ENCODE measurements around the gene SAAL1. TPM values are rescaled to one million over a fixed set of nuclear protein-coding genes. Genes with fewer than 3 reads are reported as not detected.

SAAL1 gene
- total RNA-seq, 1 donor from 2014 or later, result 39.7 TPM

DNA sequence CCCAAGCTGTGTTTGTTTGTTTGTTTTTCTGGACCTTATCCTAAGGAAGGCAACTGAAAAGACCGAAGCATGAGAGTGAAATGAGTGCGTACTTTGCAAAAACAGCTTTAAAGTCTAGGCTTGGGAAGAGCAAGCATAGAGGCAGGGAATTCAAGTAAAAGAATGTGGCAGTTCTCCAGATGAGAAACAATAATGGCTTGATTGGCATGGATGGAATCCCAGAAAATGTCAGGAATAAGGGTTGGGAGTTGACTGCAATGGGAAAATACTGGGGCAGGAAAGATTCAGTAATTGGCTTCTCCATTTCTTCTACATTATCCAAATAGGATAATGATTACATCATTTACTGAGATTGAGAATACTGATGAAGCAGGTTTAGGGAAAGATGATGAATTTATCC, 17.5 kb downstream of the SAAL1 start:
- no peak for DNase-seq
- H3K4me3 Mint-ChIP-seq, result no peak overlapping the region
- H3K4me1 Mint-ChIP-seq, result no peaks in the 10 kb centered on the region
- no peak for TF ChIP-seq CTCF (IDR thresholded peaks at IDR 0.05)
- no peak overlapping the region for H3K27ac Mint-ChIP-seq
- ChIA-PET CTCF (no interaction called here), POLR2A (no interaction called here)
- H3K36me3 Mint-ChIP-seq (ENCODE audit: low read depth), result peaks cover 81% of the 10 kb centered on the region
- intact Hi-C loops (cut with micrococcal nuclease), result no loop called here
- no peaks in the 10 kb centered on the region for H3K27me3 Mint-ChIP-seq
- H3K9me3 Mint-ChIP-seq, result no peaks in the 10 kb centered on the region
- ATAC-seq (ENCODE audit: low read depth), result no peak

DNA sequence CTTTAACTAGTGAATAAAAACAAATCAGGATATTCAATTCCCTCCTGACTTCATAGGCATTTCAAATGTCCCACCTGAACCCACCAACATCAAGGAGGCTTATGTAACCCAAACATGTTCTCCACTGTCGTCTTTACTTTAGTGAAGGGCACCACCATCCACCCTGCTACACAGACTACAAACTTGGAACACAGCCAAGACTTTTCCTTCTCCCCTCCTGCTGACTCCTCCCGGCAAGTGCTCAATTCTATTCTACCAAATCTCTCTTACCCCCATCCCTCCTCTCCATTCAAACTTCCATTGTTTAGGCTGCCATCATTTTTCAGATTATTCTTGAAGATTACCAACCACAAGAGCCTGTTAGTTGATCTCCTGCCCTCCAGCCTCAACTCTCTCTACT, 24.3 kb downstream of the SAAL1 start:
- intact Hi-C loops (cut with micrococcal nuclease), result no loop called here
- Mint-ChIP-seq H3K4me1 (no peaks in the 10 kb centered on the region), H3K9me3 (no peaks in the 10 kb centered on the region), H3K36me3 (ENCODE audit: low read depth) (peaks cover 64% of the 10 kb centered on the region), H3K4me3 (no peak overlapping the region), H3K27me3 (no peaks in the 10 kb centered on the region), H3K27ac (no peak overlapping the region)
- ATAC-seq (ENCODE audit: low read depth) (no peak), DNase-seq (no peak)
- CTCF ChIA-PET, result no interaction called here
- TF ChIP-seq CTCF (IDR thresholded peaks at IDR 0.05), result no peak
- POLR2A ChIA-PET, result no interaction called here

DNA sequence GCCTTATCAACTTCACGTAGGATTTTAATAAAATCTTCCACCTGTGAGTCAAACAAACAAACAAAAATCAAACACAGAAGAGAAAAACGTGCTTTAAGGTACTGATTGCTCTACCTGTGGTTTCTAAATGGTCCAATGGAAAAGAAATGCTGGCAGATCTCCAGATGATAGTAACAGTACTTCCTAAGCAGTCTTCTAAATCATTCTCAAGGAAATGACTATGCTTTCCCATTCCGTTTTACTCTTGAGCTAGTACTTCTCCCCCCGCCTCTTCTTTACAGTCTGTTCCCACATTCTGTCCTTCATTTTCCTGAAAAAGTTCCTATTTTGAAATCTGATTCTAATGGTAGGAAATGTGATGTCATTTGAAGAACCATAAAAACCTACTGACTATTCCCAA, 25.4 kb downstream of the SAAL1 start:
- no peaks in the 10 kb centered on the region for H3K4me1 Mint-ChIP-seq
- H3K27me3 Mint-ChIP-seq, result no peaks in the 10 kb centered on the region
- ATAC-seq (ENCODE audit: low read depth) (no peak), DNase-seq (no peak)
- CTCF ChIA-PET, result no interaction called here
- no peak overlapping the region for H3K27ac Mint-ChIP-seq
- H3K4me3 Mint-ChIP-seq, result no peak overlapping the region
- no peak for TF ChIP-seq CTCF (IDR thresholded peaks at IDR 0.05)
- intact Hi-C loops (cut with micrococcal nuclease), result no loop called here
- H3K36me3 Mint-ChIP-seq (ENCODE audit: low read depth), result peaks cover 58% of the 10 kb centered on the region
- POLR2A ChIA-PET, result no interaction called here
- H3K9me3 Mint-ChIP-seq, result no peaks in the 10 kb centered on the region

- ChIA-PET POLR2A (interaction anchor here (0.6 kb wide), 1 partner anchor 1313 kb away, joined by 3 read pairs; no protein-coding TSS in a partner anchor), CTCF (no interaction called here)
- no peaks in the 10 kb centered on the region for H3K27me3 Mint-ChIP-seq
- no peak for DNase-seq
- no peak overlapping the region for H3K4me3 Mint-ChIP-seq
- ATAC-seq (ENCODE audit: low read depth), result no peak
- intact Hi-C loops (cut with micrococcal nuclease), result no loop called here
- TF ChIP-seq CTCF (IDR thresholded peaks at IDR 0.05), result no peak
- H3K4me1 Mint-ChIP-seq, result no peaks in the 10 kb centered on the region
- H3K9me3 Mint-ChIP-seq, result no peaks in the 10 kb centered on the region
- H3K27ac Mint-ChIP-seq, result no peak overlapping the region
- peaks cover 45% of the 10 kb centered on the region for H3K36me3 Mint-ChIP-seq (ENCODE audit: low read depth)
Measured at GRCh38 chr11:18078909-18079308, 27.0 kb downstream of the SAAL1 start.

DNA sequence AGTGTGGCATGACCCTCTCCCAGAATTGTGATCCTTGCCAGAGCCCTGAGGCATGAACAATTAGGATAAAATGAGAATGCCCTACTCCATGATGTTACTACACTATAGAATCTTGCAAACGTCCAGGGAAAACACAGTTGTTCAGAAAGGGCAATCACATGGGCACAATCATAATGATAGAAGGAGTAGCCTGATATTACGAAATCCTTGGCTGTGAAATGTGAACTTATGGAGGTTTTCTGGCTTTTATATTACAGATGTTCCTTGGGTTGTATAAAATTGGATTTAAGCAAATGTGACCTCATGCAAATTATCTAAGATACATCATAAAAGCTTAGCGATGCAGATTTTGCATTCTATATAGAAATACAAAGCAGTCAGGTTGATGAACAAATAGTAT, 30.4 kb downstream of the SAAL1 start:
- H3K4me1 Mint-ChIP-seq, result no peaks in the 10 kb centered on the region
- peaks cover 20% of the 10 kb centered on the region for H3K36me3 Mint-ChIP-seq (ENCODE audit: low read depth)
- no peaks in the 10 kb centered on the region for H3K9me3 Mint-ChIP-seq
- POLR2A ChIA-PET, result no interaction called here
- no peak for DNase-seq
- H3K27me3 Mint-ChIP-seq, result no peaks in the 10 kb centered on the region
- CTCF ChIA-PET, result no interaction called here
- no peak for ATAC-seq (ENCODE audit: low read depth)
- no peak for TF ChIP-seq CTCF (IDR thresholded peaks at IDR 0.05)
- no peak overlapping the region for H3K27ac Mint-ChIP-seq
- H3K4me3 Mint-ChIP-seq, result no peak overlapping the region
- intact Hi-C loops (cut with micrococcal nuclease), result no loop called here

Data from activated B cell treated with CpG ODN at 0.5 μM for 24 hours (primary cell).